C4-2B (cell line): ENCODE results near the gene PRRC2A.
A peak's percentile ranks its signal among the peaks of the same experiment; 100 is the strongest.

Source experiments
- H3K27ac ChIP-seq: fragments of 450-650 bp; 2 replicates; pipeline ENCODE4 v1.5.1; 2017
- CTCF ChIP-seq: fragments of 450-650 bp; conservative IDR thresholded peaks from 2 replicates; pipeline ENCODE4 v1.5.1; 2017; ENCODE audit warnings: mild to moderate bottlenecking
- ZFX ChIP-seq: fragments of 450-650 bp; IDR thresholded peaks from 2 replicates; pipeline ENCODE4 v1.6.1; 2017

Gene PRRC2A

GRCh38 chr6:31643818-31644454 lies 23.4 kb downstream of the PRRC2A start:
- TF ChIP-seq ZFX, result no peak
- no peak for TF ChIP-seq CTCF

GRCh38 chr6:31645325-31645724 lies 24.8 kb downstream of the PRRC2A start:
- H3K27ac ChIP-seq, result no peak overlapping the region
- TF ChIP-seq CTCF (no peak), ZFX (no peak)

More at GRCh38 chr6:31643818-31644454, 23.4 kb downstream of the PRRC2A start:
- H3K27ac ChIP-seq, result no peak overlapping the region

DNA sequence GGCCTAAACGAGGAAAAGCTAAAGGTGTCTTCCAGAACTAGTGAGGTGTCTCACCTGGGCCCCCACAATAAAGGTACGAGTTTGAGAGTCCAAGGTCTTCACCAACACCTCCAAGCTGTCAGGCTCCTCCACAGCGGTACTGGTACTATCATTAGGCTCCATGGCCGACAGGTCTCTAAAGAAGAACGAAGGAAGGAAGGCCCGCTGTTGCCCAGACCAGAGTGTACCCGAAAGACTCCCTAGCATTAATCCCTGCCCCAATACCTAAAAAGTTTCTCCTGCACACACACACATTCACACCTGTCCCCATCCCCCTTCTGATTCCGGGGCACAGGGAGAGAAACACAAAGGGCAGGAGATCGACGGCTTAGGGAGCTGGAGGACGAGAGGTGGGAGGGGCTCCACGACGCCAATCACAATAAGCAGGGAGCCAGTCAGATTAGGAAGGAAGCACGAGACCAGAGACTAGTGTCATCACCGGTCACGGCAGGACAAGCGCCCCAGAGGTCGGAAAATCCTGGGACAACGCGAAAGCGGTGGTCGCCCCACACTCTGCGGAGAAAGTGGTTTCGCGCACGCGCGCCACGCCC lies 31.2 kb downstream of the PRRC2A start:
- H3K27ac ChIP-seq, result peak overlapping the region; percentile 90
- TF ChIP-seq CTCF (no peak), ZFX (no peak)

DNA sequence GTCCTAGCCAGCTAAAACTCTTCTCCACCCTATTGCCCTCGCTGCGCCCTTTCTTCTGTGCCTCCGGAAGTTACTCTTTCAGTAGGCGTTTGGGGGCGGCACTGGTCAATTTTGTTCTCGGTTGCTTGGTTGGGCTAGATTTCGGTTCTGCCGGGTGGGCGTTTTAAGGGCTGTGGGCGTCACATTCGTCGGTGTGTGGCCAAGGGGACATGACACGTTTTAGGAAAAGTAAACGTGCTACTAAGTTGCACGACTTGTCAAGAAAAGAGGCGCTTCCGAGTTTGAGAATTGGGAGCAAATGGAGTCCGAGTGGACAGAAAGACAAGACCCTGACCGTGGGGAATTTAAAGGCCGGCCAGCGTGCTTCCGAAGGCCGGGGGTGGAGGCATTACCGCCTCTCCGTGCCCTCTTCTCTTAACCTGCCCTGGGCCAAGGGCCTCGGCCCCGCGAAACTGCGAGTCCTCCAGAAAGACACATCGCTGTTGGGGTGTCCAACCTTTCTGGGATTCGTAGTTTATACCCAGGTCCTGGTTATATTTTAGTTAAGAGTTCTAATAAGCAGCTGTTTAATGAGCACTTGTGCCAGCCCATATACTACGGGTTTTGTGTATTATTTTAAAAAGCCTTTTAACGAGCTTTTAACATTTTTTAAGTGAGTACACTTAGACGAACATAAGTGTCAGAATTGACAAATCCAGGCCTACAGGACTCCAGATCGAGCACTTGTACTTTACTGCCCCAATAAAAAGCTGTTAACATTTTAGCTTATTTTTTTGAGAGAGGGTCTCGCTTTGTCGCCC lies 32.6 kb downstream of the PRRC2A start:
- peak overlapping the region; percentile 90 for H3K27ac ChIP-seq
- TF ChIP-seq CTCF (no peak), ZFX (no peak)

- TF ChIP-seq ZFX, result no peak
- no peak for TF ChIP-seq CTCF
- no peak overlapping the region for H3K27ac ChIP-seq
These were observed 34.2 kb downstream of the PRRC2A start for GRCh38 chr6:31654574-31655348.

- TF ChIP-seq CTCF, result no peak
- TF ChIP-seq ZFX, result no peak
These were observed 35.1 kb downstream of the PRRC2A start, which contains the start of gene APOM for GRCh38 chr6:31655349-31656237. Gene APOM, plus strand, starts transcription at chr6:31655894. Its CDS starts 73 bp downstream, at chr6:31655967.

More at GRCh38 chr6:31655349-31656237, 35.1 kb downstream of the PRRC2A start, which contains the start of gene APOM:
- no peak within 1 kb of the TSS for H3K27ac ChIP-seq
